CD4-positive, alpha-beta T cell (primary cell): ENCODE results near the gene RIMS3. TPM values are rescaled to one million over a fixed set of nuclear protein-coding genes. Genes with fewer than 3 reads are reported as not detected.

Experiments used
- ATAC-seq: fragments of 200-7000 bp; cut with Tn5 transposase; one replicate; pipeline ENCODE4 v1.10.0; 2022; ENCODE audit warnings: mild to moderate bottlenecking; ENCODE audit not compliant: poor library complexity
- CTCF ChIA-PET: fragments of 350-600 bp; sonication (Branson Sonifier 250); formaldehyde crosslinking; loops from one replicate; lab custom pipeline; 2021; ENCODE audit warnings: antibody characterized with exemption, inconsistent platforms; lab: Charles Lee
- POLR2A ChIA-PET: fragments of 350-600 bp; sonication (Branson Sonifier 250); formaldehyde crosslinking; loops from one replicate; lab custom pipeline; 2021; ENCODE audit warnings: antibody characterized with exemption, inconsistent platforms; lab: Charles Lee
- DNase-seq, 14 experiments: peaks; one replicate each; pipeline ENCODE4 v3.0.0-alpha.2; 2013 to 2020; ENCODE audit warnings: mixed read lengths in 2 of 14
- H3K27ac ChIP-seq, 2 donors: one replicate each; pipeline versions ENCODE4 v1.5.1 to v1.7.0; 2013; ENCODE audit warnings: low read length in 2 of 2, low read depth in 1 of 2, mild to moderate bottlenecking in 1 of 2
- H3K27me3 ChIP-seq, 2 experiments: 1 replicate in 1 of 2; 2 replicates in 1 of 2; pipeline versions ENCODE4 v1.6.1 to v1.7.0; 2013; ENCODE audit warnings: low read length in 2 of 2, control low read depth in 1 of 2, mild to moderate bottlenecking in 1 of 2, moderate library complexity in 1 of 2; ENCODE audit not compliant: insufficient read depth in 2 of 2, control insufficient read depth in 1 of 2
- H3K36me3 ChIP-seq: one replicate; pipeline ENCODE4 v1.6.1; 2013; ENCODE audit warnings: low read length, control low read depth; ENCODE audit not compliant: insufficient read depth
- H3K4me1 ChIP-seq: one replicate; pipeline ENCODE4 v1.6.1; 2013; ENCODE audit warnings: low read length, control low read depth; ENCODE audit not compliant: insufficient read depth
- H3K4me3 ChIP-seq: one replicate; pipeline ENCODE4 v1.5.1; 2013; ENCODE audit warnings: mild to moderate bottlenecking, low read length, moderate library complexity
- H3K9me3 ChIP-seq, 2 experiments: 1 replicate in 1 of 2; 2 replicates in 1 of 2; pipeline versions ENCODE4 v1.6.1 to v1.7.0; 2013; ENCODE audit warnings: low read length in 2 of 2, mild to moderate bottlenecking in 2 of 2, control low read depth in 1 of 2, moderate library complexity in 1 of 2; ENCODE audit not compliant: control insufficient read depth in 1 of 2, insufficient read depth in 1 of 2
- H3K27ac Mint-ChIP-seq: one replicate; pipeline ENCODE4 v1.8.0; 2020; ENCODE audit warnings: mixed read lengths
- H3K27me3 Mint-ChIP-seq: one replicate; pipeline ENCODE4 v1.8.0; 2021; ENCODE audit warnings: mixed read lengths
- H3K36me3 Mint-ChIP-seq: one replicate; pipeline ENCODE4 v1.8.0; 2021; ENCODE audit warnings: low read depth, mixed read lengths
- H3K4me1 Mint-ChIP-seq: one replicate; pipeline ENCODE4 v1.8.0; 2021; ENCODE audit warnings: low read depth, mixed read lengths
- H3K4me3 Mint-ChIP-seq: one replicate; pipeline ENCODE4 v1.8.0; 2020; ENCODE audit warnings: mild to moderate bottlenecking, mixed read lengths
- H3K9me3 Mint-ChIP-seq: one replicate; pipeline ENCODE4 v1.8.0; 2020; ENCODE audit warnings: mixed read lengths
- intact Hi-C, 2 experiments: fragments of 100-400 bp; cut with DNase I in 1 of 2; cut with micrococcal nuclease in 1 of 2; formaldehyde crosslinking; loops; one replicate each; pipeline versions ENCODE4 v1.15.1 to v1.9.0; 2023 to 2025; cut with DNase I, micrococcal nuclease
- polyA plus RNA-seq, 2 donors: library from polyadenylated mRNA; unstranded; fragments of 120-200 nt; gene quantifications; one replicate each; pipeline ENCODE4 v1.2.1, GENCODE V29; 2013
- total RNA-seq, 174 experiments: library from RNA in 2 of 174; stranded (reverse) in 2 of 174; gene quantifications; one replicate each; pipeline ENCODE4 v1.2.3 and lab custom pipeline; 2021 to 2026
- TF ChIP-seq, protein P1 (sequence below): fragments of 200-600 bp; IDR thresholded peaks from one replicate; pipeline ENCODE4 v1.8.0; 2022; ENCODE audit warnings: antibody characterized with exemption, mild to moderate bottlenecking

The RIMS3 gene
- total RNA-seq (1 to 10 TPM in 1 of 2 experiments, under 1 TPM in 1; 0.99 to 1.1 TPM), total RNA-seq (lab: John Stamatoyannopoulos, UW) (0.95 to 18.1 (median 5.0) reads per million in 172 experiments)
- polyA plus RNA-seq (2013, experiment 1 of 2), result 1.8 TPM
- 1.2 TPM for polyA plus RNA-seq (2013, experiment 2 of 2)

DNA sequence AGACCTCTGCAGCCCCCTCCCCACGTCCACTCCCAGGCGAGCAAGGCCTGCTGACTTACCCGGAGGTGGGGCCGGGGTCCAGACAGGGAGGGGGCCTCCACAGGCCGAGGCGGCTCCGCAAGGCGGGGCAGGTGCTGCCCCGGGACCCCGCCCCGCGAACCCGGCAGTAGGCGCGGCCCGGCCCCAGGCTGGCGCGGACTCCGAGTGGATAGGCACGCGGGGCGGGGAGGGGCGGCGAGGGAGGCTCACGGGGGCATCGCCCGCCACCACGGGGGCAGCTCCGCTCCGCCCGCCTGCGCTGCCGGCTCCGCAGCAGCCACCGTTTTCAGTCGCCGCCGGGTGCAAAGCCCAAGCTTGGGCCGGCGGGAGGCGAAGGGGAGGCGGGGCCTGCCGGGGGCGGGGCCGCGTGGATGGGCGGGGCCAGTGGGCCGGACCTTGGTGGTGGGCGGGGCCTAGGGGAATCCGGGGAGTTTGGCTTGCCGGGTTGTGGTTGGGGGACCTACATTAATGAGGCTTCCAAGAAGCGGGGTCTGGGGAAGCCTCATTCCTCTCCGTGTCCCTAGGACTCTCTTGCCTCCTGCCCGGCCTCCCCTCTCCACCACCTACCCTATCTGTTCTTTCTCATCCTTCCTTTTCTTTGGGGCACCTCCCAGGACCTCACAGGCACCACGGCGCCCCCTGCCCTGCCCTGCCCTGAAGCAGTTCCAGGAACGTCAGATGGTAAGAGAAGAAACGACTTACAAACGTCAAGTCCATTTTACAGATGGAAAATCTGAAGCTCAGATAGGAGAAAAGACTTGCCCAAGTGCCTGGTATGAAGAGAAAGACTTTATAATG is at the start of gene RIMS3:
Gene RIMS3 (minus strand): TSS at position 348 of the 837 bp plus-strand sequence. CDS start 23,757 bp downstream, outside the sequence.
- POLR2A ChIA-PET, result interaction anchor here (1.2 to 5.5 kb wide), 2 partner anchors 9 to 26 kb away, joined by 3 to 34 read pairs; partner anchors contain the start of gene NFYC
- peaks cover 23% of the 10 kb centered on the region for H3K4me1 ChIP-seq
- peak within 1 kb of the TSS; percentile 86 for H3K4me3 Mint-ChIP-seq
- H3K36me3 Mint-ChIP-seq, result peaks cover 3% of the 10 kb centered on the region
- H3K27ac ChIP-seq, result no peak within 1 kb of the TSS
- intact Hi-C loops, result loop anchor here (2.0 to 10.0 kb wide), 6 partner anchors 25 to 689 kb away; partner anchors contain the start of genes CITED4 (in 1 of the 2), NFYC (in 1 of the 2) and ZNF684 (in 1 of the 2)
- TF ChIP-seq, protein P1, sequence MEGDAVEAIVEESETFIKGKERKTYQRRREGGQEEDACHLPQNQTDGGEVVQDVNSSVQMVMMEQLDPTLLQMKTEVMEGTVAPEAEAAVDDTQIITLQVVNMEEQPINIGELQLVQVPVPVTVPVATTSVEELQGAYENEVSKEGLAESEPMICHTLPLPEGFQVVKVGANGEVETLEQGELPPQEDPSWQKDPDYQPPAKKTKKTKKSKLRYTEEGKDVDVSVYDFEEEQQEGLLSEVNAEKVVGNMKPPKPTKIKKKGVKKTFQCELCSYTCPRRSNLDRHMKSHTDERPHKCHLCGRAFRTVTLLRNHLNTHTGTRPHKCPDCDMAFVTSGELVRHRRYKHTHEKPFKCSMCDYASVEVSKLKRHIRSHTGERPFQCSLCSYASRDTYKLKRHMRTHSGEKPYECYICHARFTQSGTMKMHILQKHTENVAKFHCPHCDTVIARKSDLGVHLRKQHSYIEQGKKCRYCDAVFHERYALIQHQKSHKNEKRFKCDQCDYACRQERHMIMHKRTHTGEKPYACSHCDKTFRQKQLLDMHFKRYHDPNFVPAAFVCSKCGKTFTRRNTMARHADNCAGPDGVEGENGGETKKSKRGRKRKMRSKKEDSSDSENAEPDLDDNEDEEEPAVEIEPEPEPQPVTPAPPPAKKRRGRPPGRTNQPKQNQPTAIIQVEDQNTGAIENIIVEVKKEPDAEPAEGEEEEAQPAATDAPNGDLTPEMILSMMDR, result no peak
- H3K27me3 ChIP-seq, result no peaks in the 10 kb centered on the region
- H3K27me3 Mint-ChIP-seq, result no peaks in the 10 kb centered on the region
- DNase-seq (peak; percentile 61 to 89 (median 78)), ATAC-seq (peak; percentile 76)
- no peaks in the 10 kb centered on the region for H3K9me3 ChIP-seq
- no peak within 1 kb of the TSS for H3K27ac Mint-ChIP-seq
- peak within 1 kb of the TSS; percentile 52 for H3K4me3 ChIP-seq
- H3K4me1 Mint-ChIP-seq, result peaks cover 27% of the 10 kb centered on the region
- CTCF ChIA-PET, result interaction anchor here (1.0 to 1.4 kb wide), 2 partner anchors 23 to 24 kb away, joined by 3 read pairs; no protein-coding TSS in a partner anchor
- no peaks in the 10 kb centered on the region for H3K36me3 ChIP-seq
- H3K9me3 Mint-ChIP-seq, result no peaks in the 10 kb centered on the region

DNA sequence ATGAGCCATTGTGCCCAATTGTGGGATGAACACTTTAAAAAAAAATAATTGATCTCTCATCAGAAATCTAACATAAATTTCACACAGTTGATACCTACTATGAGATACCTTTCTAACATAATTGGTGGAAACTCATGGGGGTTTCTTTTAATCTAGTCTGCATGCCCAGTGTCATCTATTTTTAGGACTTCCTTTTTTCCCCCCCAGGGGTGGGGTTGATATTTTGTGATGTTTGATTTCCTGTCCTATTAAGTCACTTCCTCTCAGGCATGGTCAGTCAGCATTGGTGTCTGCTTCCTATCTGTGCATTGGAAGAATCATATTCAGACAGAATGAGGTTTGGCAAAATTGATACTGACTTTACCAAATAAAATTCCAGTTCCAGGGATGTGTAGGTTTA is 47.5 kb upstream of the RIMS3 start:
- Mint-ChIP-seq H3K9me3 (no peaks in the 10 kb centered on the region), H3K36me3 (peaks cover 17% of the 10 kb centered on the region), H3K4me1 (peaks cover 81% of the 10 kb centered on the region), H3K27ac (peak overlapping the region; percentile 23), H3K27me3 (no peaks in the 10 kb centered on the region), H3K4me3 (peak overlapping the region; percentile 62)
- ATAC-seq, result no peak
- Histone ChIP-seq H3K9me3 (no peaks in the 10 kb centered on the region), H3K4me1 (peaks cover 33% of the 10 kb centered on the region), H3K4me3 (no peak overlapping the region), H3K27ac (peak overlapping the region; percentile 18 to 39), H3K27me3 (no peaks in the 10 kb centered on the region), H3K36me3 (peaks cover 7% of the 10 kb centered on the region)
- ChIA-PET CTCF (no interaction called here), POLR2A (interaction anchor here (1.3 to 15.8 kb wide), 2 partner anchors 9 to 22 kb away, joined by 3 to 174 read pairs; partner anchors contain the start of gene NFYC)
- TF ChIP-seq, protein P1, result no peak
- peak in 5 of 14 experiments; percentile 3 to 83 (median 57) for DNase-seq
- intact Hi-C loops, result no loop called here

DNA sequence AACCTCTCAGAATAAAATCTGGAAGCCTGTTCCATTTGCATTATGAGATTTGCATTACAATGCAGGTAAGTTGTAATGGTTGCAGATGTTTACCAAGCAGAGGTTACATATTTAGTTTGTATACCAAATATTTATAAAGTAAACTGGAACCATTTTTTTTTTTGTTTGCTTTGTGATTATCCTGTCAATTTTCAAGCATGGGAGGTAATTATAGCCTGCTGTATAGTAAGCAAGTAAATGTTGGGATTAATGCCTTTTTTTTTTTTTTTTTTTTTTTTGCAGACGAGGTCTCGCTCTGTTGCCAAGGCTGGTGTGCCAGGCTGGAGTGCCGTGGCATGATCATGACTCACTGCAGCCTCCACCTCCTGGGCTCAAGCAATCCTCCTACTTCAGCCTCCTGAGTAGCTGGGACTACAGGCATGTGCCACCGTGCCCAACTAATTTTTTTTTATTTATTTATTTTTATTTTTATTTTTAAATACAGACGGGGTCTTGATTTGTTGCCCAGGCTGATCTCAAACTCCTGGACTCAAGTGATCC is 47.0 kb upstream of the RIMS3 start:
- Mint-ChIP-seq H3K4me3 (no peak overlapping the region), H3K36me3 (peaks cover 17% of the 10 kb centered on the region), H3K4me1 (peaks cover 80% of the 10 kb centered on the region), H3K27me3 (no peaks in the 10 kb centered on the region), H3K9me3 (no peaks in the 10 kb centered on the region), H3K27ac (no peak overlapping the region)
- ChIA-PET CTCF (no interaction called here), POLR2A (interaction anchor here (15.8 kb wide), 1 partner anchor 21 kb away, joined by 174 read pairs; the partner anchor contains the start of gene NFYC)
- Histone ChIP-seq H3K27me3 (no peaks in the 10 kb centered on the region), H3K36me3 (peaks cover 7% of the 10 kb centered on the region), H3K27ac (no peak overlapping the region), H3K9me3 (no peaks in the 10 kb centered on the region), H3K4me1 (peaks cover 35% of the 10 kb centered on the region), H3K4me3 (no peak overlapping the region)
- TF ChIP-seq, protein P1, result no peak
- DNase-seq (no peak), ATAC-seq (no peak)
- intact Hi-C loops, result no loop called here
